CD4-positive, alpha-beta memory T cell (primary cell): Measurements from ENCODE around the gene RFX3. TPM values are rescaled to one million over a fixed set of nuclear protein-coding genes. Genes with fewer than 3 reads are reported as not detected.

ENCODE experiments used
- CTCF ChIA-PET: fragments of 350-600 bp; sonication (Branson Sonifier 250); formaldehyde crosslinking; loops from one replicate; lab custom pipeline; 2021; ENCODE audit warnings: inconsistent platforms; ENCODE audit not compliant: partially characterized antibody; lab: Charles Lee
- POLR2A ChIA-PET: fragments of 350-600 bp; sonication (Branson Sonifier 250); formaldehyde crosslinking; loops from one replicate; lab custom pipeline; 2021; ENCODE audit not compliant: partially characterized antibody; lab: Charles Lee
- DNase-seq, 5 donors: peaks; one replicate each; pipeline versions ENCODE4 v3.0.0 to v3.0.0-alpha.2; 2020 to 2022; ENCODE audit warnings: mixed read lengths in 1 of 5
- H3K27ac ChIP-seq: one replicate; pipeline ENCODE4 v1.7.0; 2013; ENCODE audit warnings: low read depth, low read length
- H3K27me3 ChIP-seq: 2 replicates; pipeline ENCODE4 v1.7.0; 2013; ENCODE audit warnings: mild to moderate bottlenecking, low read length, moderate library complexity; ENCODE audit not compliant: insufficient read depth
- H3K36me3 ChIP-seq: 2 replicates; pipeline ENCODE4 v1.7.0; 2013; ENCODE audit warnings: mild to moderate bottlenecking, low read length, moderate library complexity; ENCODE audit not compliant: insufficient read depth
- H3K4me1 ChIP-seq: 2 replicates; pipeline ENCODE4 v1.7.0; 2013; ENCODE audit warnings: mild to moderate bottlenecking, low read length, moderate library complexity; ENCODE audit not compliant: insufficient read depth
- H3K4me3 ChIP-seq, 2 donors: one replicate each; pipeline ENCODE4 v1.7.0; 2013; ENCODE audit warnings: low read length in 2 of 2, mild to moderate bottlenecking in 1 of 2
- H3K9me3 ChIP-seq, 2 donors: one replicate each; pipeline ENCODE4 v1.7.0; 2013; ENCODE audit warnings: low read length in 2 of 2, control low read depth in 1 of 2; ENCODE audit not compliant: control insufficient read depth in 1 of 2
- H3K27ac Mint-ChIP-seq, 7 donors: one replicate each; pipeline ENCODE4 v1.8.0; 2020 to 2021; ENCODE audit warnings: mixed read lengths in 7 of 7, mild to moderate bottlenecking in 6 of 7, inconsistent platforms in 3 of 7, moderate library complexity in 3 of 7
- H3K27me3 Mint-ChIP-seq, 2 donors: one replicate each; pipeline ENCODE4 v1.8.0; 2020 to 2021; ENCODE audit warnings: mixed read lengths in 2 of 2
- H3K36me3 Mint-ChIP-seq, 2 donors: one replicate each; pipeline ENCODE4 v1.8.0; 2020 to 2021; ENCODE audit warnings: mixed read lengths in 2 of 2, inconsistent platforms in 1 of 2, mild to moderate bottlenecking in 1 of 2
- H3K4me1 Mint-ChIP-seq, 4 donors: one replicate each; pipeline ENCODE4 v1.8.0; 2020 to 2021; ENCODE audit warnings: mixed read lengths in 4 of 4, mild to moderate bottlenecking in 1 of 4
- H3K4me3 Mint-ChIP-seq, 8 donors: one replicate each; pipeline ENCODE4 v1.8.0; 2020 to 2021; ENCODE audit warnings: mixed read lengths in 8 of 8, mild to moderate bottlenecking in 7 of 8, moderate library complexity in 6 of 8, inconsistent platforms in 3 of 8
- H3K9me3 Mint-ChIP-seq, 8 donors: one replicate each; pipeline ENCODE4 v1.8.0; 2020 to 2021; ENCODE audit warnings: mixed read lengths in 8 of 8, mild to moderate bottlenecking in 5 of 8, inconsistent platforms in 3 of 8, moderate library complexity in 1 of 8
- intact Hi-C: fragments of 100-400 bp; cut with micrococcal nuclease; formaldehyde crosslinking; loops from one replicate; pipeline ENCODE4 v1.15.1; 2023
- polyA plus RNA-seq, 2 donors: library from polyadenylated mRNA; unstranded; fragments of 300-500 nt; fragmentation: Illumina TruSeq; gene quantifications; one replicate each; pipeline ENCODE4 v1.2.3, GENCODE V29; 2021
- total RNA-seq, 2 experiments: library from RNA; stranded (reverse); gene quantifications; one replicate each; pipeline ENCODE4 v1.2.3, GENCODE V29; 2021

RFX3 gene
- total and polyA plus RNA-seq, 4 experiments from 2014 or later: 3.0 to 30.8 (median 16.5) TPM

GRCh38 chr9:3193791-3194190 is 332.0 kb downstream of the RFX3 start:
- Mint-ChIP-seq H3K27me3 (peaks cover 4 to 6% of the 10 kb centered on the region in 2 donors), H3K27ac (no peak overlapping the region), H3K4me1 (no peaks in the 10 kb centered on the region), H3K4me3 (no peak overlapping the region), H3K36me3 (no peaks in the 10 kb centered on the region), H3K9me3 (no peaks in the 10 kb centered on the region)
- DNase-seq: no peak
- H3K4me3 ChIP-seq: no peak overlapping the region
- H3K36me3 ChIP-seq: no peaks in the 10 kb centered on the region
- H3K27me3 ChIP-seq: no peaks in the 10 kb centered on the region
- ChIA-PET CTCF (no interaction called here), POLR2A (no interaction called here)
- intact Hi-C loops: no loop called here
- no peaks in the 10 kb centered on the region for H3K9me3 ChIP-seq
- H3K27ac ChIP-seq: no peak overlapping the region
- no peaks in the 10 kb centered on the region for H3K4me1 ChIP-seq

GRCh38 chr9:3191715-3192114 is 334.1 kb downstream of the RFX3 start:
- H3K27ac Mint-ChIP-seq: no peak overlapping the region
- no peaks in the 10 kb centered on the region for H3K36me3 ChIP-seq
- peaks cover 5 to 8% of the 10 kb centered on the region in 2 donors for H3K27me3 Mint-ChIP-seq
- no peak overlapping the region for H3K4me3 ChIP-seq
- H3K4me3 Mint-ChIP-seq: no peak overlapping the region
- intact Hi-C loops: no loop called here
- ChIA-PET POLR2A (no interaction called here), CTCF (no interaction called here)
- no peaks in the 10 kb centered on the region for H3K9me3 ChIP-seq
- no peaks in the 10 kb centered on the region for H3K4me1 ChIP-seq
- no peak for DNase-seq
- H3K27me3 ChIP-seq: no peaks in the 10 kb centered on the region
- no peak overlapping the region for H3K27ac ChIP-seq
- H3K36me3 Mint-ChIP-seq: no peaks in the 10 kb centered on the region
- peaks cover 0 to 2% (median 0%) of the 10 kb centered on the region in 8 donors for H3K9me3 Mint-ChIP-seq
- no peaks in the 10 kb centered on the region for H3K4me1 Mint-ChIP-seq

GRCh38 chr9:3189113-3189861 is 336.5 kb downstream of the RFX3 start:
- Mint-ChIP-seq H3K9me3 (peaks cover 0 to 2% (median 0%) of the 10 kb centered on the region in 8 donors), H3K27me3 (peaks cover 8 to 12% of the 10 kb centered on the region in 2 donors), H3K27ac (no peak overlapping the region), H3K4me3 (no peak overlapping the region), H3K36me3 (no peaks in the 10 kb centered on the region), H3K4me1 (no peaks in the 10 kb centered on the region)
- H3K4me1 ChIP-seq: no peaks in the 10 kb centered on the region
- no peaks in the 10 kb centered on the region for H3K36me3 ChIP-seq
- CTCF ChIA-PET: no interaction called here
- no peaks in the 10 kb centered on the region for H3K9me3 ChIP-seq
- H3K4me3 ChIP-seq: no peak overlapping the region
- H3K27me3 ChIP-seq: no peaks in the 10 kb centered on the region
- POLR2A ChIA-PET: interaction anchor here (0.7 kb wide), 1 partner anchor 17 kb away, joined by 3 read pairs; no protein-coding TSS in a partner anchor
- intact Hi-C loops: no loop called here
- H3K27ac ChIP-seq: no peak overlapping the region
- DNase-seq: no peak

- ChIA-PET POLR2A (no interaction called here), CTCF (no interaction called here)
- no peak for DNase-seq
- Histone ChIP-seq H3K9me3 (no peaks in the 10 kb centered on the region), H3K4me3 (no peak overlapping the region), H3K27ac (no peak overlapping the region), H3K36me3 (no peaks in the 10 kb centered on the region), H3K4me1 (no peaks in the 10 kb centered on the region), H3K27me3 (no peaks in the 10 kb centered on the region)
- Mint-ChIP-seq H3K27me3 (peaks cover 14 to 20% of the 10 kb centered on the region in 2 donors), H3K4me3 (no peak overlapping the region), H3K4me1 (peaks cover 0 to 5% (median 4%) of the 10 kb centered on the region in 4 donors), H3K27ac (no peak overlapping the region), H3K9me3 (peaks cover 0 to 5% (median 0%) of the 10 kb centered on the region in 8 donors), H3K36me3 (no peaks in the 10 kb centered on the region)
- intact Hi-C loops: no loop called here
These were observed 339.1 kb downstream of the RFX3 start for GRCh38 chr9:3186751-3187150.

GRCh38 chr9:3181049-3181953 is 344.5 kb downstream of the RFX3 start:
- peak in 4 of 5 donors; percentile 3 to 26 (median 20) for DNase-seq
- Histone ChIP-seq H3K4me3 (no peak overlapping the region), H3K27me3 (no peaks in the 10 kb centered on the region), H3K27ac (no peak overlapping the region), H3K9me3 (no peaks in the 10 kb centered on the region), H3K4me1 (no peaks in the 10 kb centered on the region), H3K36me3 (no peaks in the 10 kb centered on the region)
- Mint-ChIP-seq H3K36me3 (no peaks in the 10 kb centered on the region), H3K27me3 (peaks cover 21 to 22% of the 10 kb centered on the region in 2 donors), H3K27ac (no peak overlapping the region), H3K9me3 (peaks cover 0 to 3% (median 0%) of the 10 kb centered on the region in 8 donors), H3K4me1 (peaks cover 0 to 18% (median 6%) of the 10 kb centered on the region in 4 donors), H3K4me3 (peak overlapping the region in 7 of 8 donors; percentile 16 to 72 (median 47))
- intact Hi-C loops: loop anchor here (2.0 to 5.0 kb wide), 2 partner anchors 308 to 324 kb away; no protein-coding TSS in a partner anchor
- CTCF ChIA-PET: no interaction called here
- POLR2A ChIA-PET: no interaction called here

- ChIA-PET POLR2A (no interaction called here), CTCF (no interaction called here)
- DNase-seq: no peak
- H3K4me1 ChIP-seq: no peaks in the 10 kb centered on the region
- H3K27ac ChIP-seq: no peak overlapping the region
- H3K27me3 ChIP-seq: no peaks in the 10 kb centered on the region
- no peaks in the 10 kb centered on the region for H3K36me3 ChIP-seq
- H3K4me3 ChIP-seq: no peak overlapping the region
- no peaks in the 10 kb centered on the region for H3K9me3 ChIP-seq
- H3K4me3 Mint-ChIP-seq: no peak overlapping the region
- intact Hi-C loops: loop anchor here (2.0 to 5.0 kb wide), 2 partner anchors 308 to 323 kb away; no protein-coding TSS in a partner anchor
- H3K27me3 Mint-ChIP-seq: peaks cover 18 to 21% of the 10 kb centered on the region in 2 donors
- no peaks in the 10 kb centered on the region for H3K36me3 Mint-ChIP-seq
- peaks cover 0 to 3% (median 0%) of the 10 kb centered on the region in 8 donors for H3K9me3 Mint-ChIP-seq
- H3K4me1 Mint-ChIP-seq: peaks cover 0 to 18% (median 7%) of the 10 kb centered on the region in 4 donors
- H3K27ac Mint-ChIP-seq: no peak overlapping the region
These were observed 345.1 kb downstream of the RFX3 start for GRCh38 chr9:3180696-3181048.

GRCh38 chr9:3179711-3180110 is 346.1 kb downstream of the RFX3 start:
- Histone ChIP-seq H3K9me3 (no peaks in the 10 kb centered on the region), H3K4me1 (no peaks in the 10 kb centered on the region), H3K27me3 (no peaks in the 10 kb centered on the region), H3K4me3 (no peak overlapping the region), H3K27ac (no peak overlapping the region), H3K36me3 (no peaks in the 10 kb centered on the region)
- Mint-ChIP-seq H3K9me3 (peaks cover 0 to 3% (median 0%) of the 10 kb centered on the region in 8 donors), H3K27ac (no peak overlapping the region), H3K4me3 (no peak overlapping the region), H3K27me3 (peaks cover 19 to 20% of the 10 kb centered on the region in 2 donors), H3K36me3 (no peaks in the 10 kb centered on the region), H3K4me1 (peaks cover 0 to 18% (median 7%) of the 10 kb centered on the region in 4 donors)
- DNase-seq: no peak
- CTCF ChIA-PET: no interaction called here
- intact Hi-C loops: loop anchor here (2.0 to 5.0 kb wide), 2 partner anchors 307 to 322 kb away; no protein-coding TSS in a partner anchor
- POLR2A ChIA-PET: no interaction called here
